ENCODE results near the gene FAM117B. TPM values are rescaled to one million over a fixed set of nuclear protein-coding genes. Genes with fewer than 3 reads are reported as not detected.
"Not testable (repeated sequence)": the region's sequence is repeated elsewhere in the genome, so short reads cannot be mapped to it uniquely, and the experiment has no call there.

The FAM117B gene
- total RNA-seq, 2 experiments from 2014 or later = 4.2 to 18.4 TPM

GRCh38 chr2:202671317-202672035 is 36.7 kb downstream of the FAM117B start:
- no peaks in the 10 kb centered on the region for H3K9me3 ChIP-seq (ENCODE audit: low read length)
- intact Hi-C loops (cut with micrococcal nuclease; ENCODE audit: unreplicated experiment) = no loop called here
- ChIA-PET CTCF (ENCODE audit: unreplicated experiment) (no interaction called here), POLR2A (interaction anchor here (0.5 to 1.3 kb wide), 2 partner anchors 25 to 243 kb away, joined by 4 to 5 read pairs; no protein-coding TSS in a partner anchor)
- H3K4me3 ChIP-seq (ENCODE audit: low read depth, low read length, poor library complexity, severe bottlenecking) = no peak overlapping the region
- TF ChIP-seq EZH2phosphoT487 (IDR thresholded peaks at IDR 0.05; ENCODE audit: borderline replicate concordance, low read depth, low read length) = no peak
- TF ChIP-seq, protein P1, sequence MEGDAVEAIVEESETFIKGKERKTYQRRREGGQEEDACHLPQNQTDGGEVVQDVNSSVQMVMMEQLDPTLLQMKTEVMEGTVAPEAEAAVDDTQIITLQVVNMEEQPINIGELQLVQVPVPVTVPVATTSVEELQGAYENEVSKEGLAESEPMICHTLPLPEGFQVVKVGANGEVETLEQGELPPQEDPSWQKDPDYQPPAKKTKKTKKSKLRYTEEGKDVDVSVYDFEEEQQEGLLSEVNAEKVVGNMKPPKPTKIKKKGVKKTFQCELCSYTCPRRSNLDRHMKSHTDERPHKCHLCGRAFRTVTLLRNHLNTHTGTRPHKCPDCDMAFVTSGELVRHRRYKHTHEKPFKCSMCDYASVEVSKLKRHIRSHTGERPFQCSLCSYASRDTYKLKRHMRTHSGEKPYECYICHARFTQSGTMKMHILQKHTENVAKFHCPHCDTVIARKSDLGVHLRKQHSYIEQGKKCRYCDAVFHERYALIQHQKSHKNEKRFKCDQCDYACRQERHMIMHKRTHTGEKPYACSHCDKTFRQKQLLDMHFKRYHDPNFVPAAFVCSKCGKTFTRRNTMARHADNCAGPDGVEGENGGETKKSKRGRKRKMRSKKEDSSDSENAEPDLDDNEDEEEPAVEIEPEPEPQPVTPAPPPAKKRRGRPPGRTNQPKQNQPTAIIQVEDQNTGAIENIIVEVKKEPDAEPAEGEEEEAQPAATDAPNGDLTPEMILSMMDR (conservative IDR thresholded peaks at IDR 0.05; ENCODE audit: low read length) = no peak
- H2AFZ ChIP-seq (ENCODE audit: low read length) = no peak overlapping the region
- peaks cover 13% of the 10 kb centered on the region; the same call in 1 of the 2 replicates for H3K79me2 ChIP-seq (ENCODE audit: insufficient read depth, low read depth, low read length)
- H3K9me2 ChIP-seq (ENCODE audit: insufficient read depth, low read length) = no peaks in the 10 kb centered on the region
- no peaks in the 10 kb centered on the region for H3K36me3 ChIP-seq (ENCODE audit: insufficient read depth, low read length)
- BruUV-seq (replicated peaks) = no TSS peak
- H4K20me1 ChIP-seq (ENCODE audit: insufficient read depth, low read length) = no peaks in the 10 kb centered on the region
- no peak for DNase-seq (ENCODE audit: low spot score)
- no peak overlapping the region for H3K4me2 ChIP-seq (ENCODE audit: low read length)
- H3K4me1 ChIP-seq (ENCODE audit: insufficient read depth, low read length, poor library complexity, severe bottlenecking) = peaks cover 26% of the 10 kb centered on the region
- no peak overlapping the region for H3K27ac ChIP-seq (ENCODE audit: low read depth, low read length, poor library complexity, severe bottlenecking)

GRCh38 chr2:202675097-202675496 is 40.3 kb downstream of the FAM117B start:
- H3K79me2 ChIP-seq (ENCODE audit: insufficient read depth, low read depth, low read length); H4K20me1 ChIP-seq (ENCODE audit: insufficient read depth, low read length); BruUV-seq (replicated peaks); H2AFZ ChIP-seq (ENCODE audit: low read length); H3K9me3 ChIP-seq (ENCODE audit: low read length); CTCF ChIA-PET (ENCODE audit: unreplicated experiment); DNase-seq (ENCODE audit: low spot score); H3K9me2 ChIP-seq (ENCODE audit: insufficient read depth, low read length); H3K36me3 ChIP-seq (ENCODE audit: insufficient read depth, low read length); intact Hi-C loops (cut with micrococcal nuclease; ENCODE audit: unreplicated experiment); H3K4me3 ChIP-seq (ENCODE audit: low read depth, low read length, poor library complexity, severe bottlenecking); H3K27ac ChIP-seq (ENCODE audit: low read depth, low read length, poor library complexity, severe bottlenecking); H3K4me2 ChIP-seq (ENCODE audit: low read length); H3K4me1 ChIP-seq (ENCODE audit: insufficient read depth, low read length, poor library complexity, severe bottlenecking): not testable (repeated sequence)
- POLR2A ChIA-PET = interaction anchor here (0.6 to 1.2 kb wide), 4 partner anchors 17 to 1060 kb away, joined by 3 to 6 read pairs (median 4); no protein-coding TSS in a partner anchor

- DNase-seq (ENCODE audit: low spot score) = no peak
- TF ChIP-seq, protein P1 (conservative IDR thresholded peaks at IDR 0.05; ENCODE audit: low read length) = no peak
- no peak for TF ChIP-seq EZH2phosphoT487 (IDR thresholded peaks at IDR 0.05; ENCODE audit: borderline replicate concordance, low read depth, low read length)
- ChIA-PET CTCF (ENCODE audit: unreplicated experiment) (no interaction called here), POLR2A (interaction anchor here (1.0 kb wide), 1 partner anchor 33 kb away, joined by 3 read pairs; no protein-coding TSS in a partner anchor)
- Histone ChIP-seq H3K9me3 (ENCODE audit: low read length) (peaks cover 16% of the 10 kb centered on the region; the same call in 1 of the 2 replicates), H3K79me2 (ENCODE audit: insufficient read depth, low read depth, low read length) (no peaks in the 10 kb centered on the region), H3K9me2 (ENCODE audit: insufficient read depth, low read length) (no peaks in the 10 kb centered on the region), H3K4me2 (ENCODE audit: low read length) (no peak overlapping the region), H2AFZ (ENCODE audit: low read length) (no peak overlapping the region), H3K36me3 (ENCODE audit: insufficient read depth, low read length) (no peaks in the 10 kb centered on the region), H3K27ac (ENCODE audit: low read depth, low read length, poor library complexity, severe bottlenecking) (no peak overlapping the region), H4K20me1 (ENCODE audit: insufficient read depth, low read length) (no peaks in the 10 kb centered on the region), H3K4me1 (ENCODE audit: insufficient read depth, low read length, poor library complexity, severe bottlenecking) (no peaks in the 10 kb centered on the region), H3K4me3 (ENCODE audit: low read depth, low read length, poor library complexity, severe bottlenecking) (no peak overlapping the region)
- intact Hi-C loops (cut with micrococcal nuclease; ENCODE audit: unreplicated experiment) = no loop called here
- no TSS peak for BruUV-seq (replicated peaks)
These were observed 45.2 kb downstream of the FAM117B start for GRCh38 chr2:202679980-202680379.

All from OCI-LY7 (cell line).